GM19455 (cell line): ENCODE data around the gene NUDT14.

Experiments
- ATAC-seq: cut with Tn5 transposase; IDR thresholded peaks from one replicate; pipeline ENCODE4 v1.9.1; 2021; ENCODE audit not compliant: unreplicated experiment

NUDT14 gene

GRCh38 chr14:105199093-105199492 lies 18.0 kb upstream of the NUDT14 start:
- ATAC-seq: no peak

DNA sequence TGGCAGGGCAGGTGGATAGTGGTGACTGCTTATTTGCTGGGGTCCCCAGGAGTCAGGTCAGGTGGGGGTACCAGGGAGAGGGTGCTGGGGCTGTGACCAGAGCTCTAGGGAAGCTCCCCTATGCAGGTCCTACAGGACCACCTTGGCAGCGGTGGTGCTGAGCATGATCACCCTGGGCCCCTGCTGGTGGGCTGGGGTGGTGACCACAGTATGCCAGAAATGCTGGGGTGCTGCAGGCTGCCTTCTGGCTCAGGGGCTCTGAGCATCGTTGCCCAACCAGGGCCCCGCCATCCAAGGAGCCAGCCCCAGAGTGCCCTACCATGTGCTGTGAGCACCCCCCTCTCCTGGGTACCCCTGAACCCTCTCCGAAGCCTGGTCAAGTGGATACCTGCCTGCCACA lies 17.5 kb upstream of the NUDT14 start:
- ATAC-seq: no peak

GRCh38 chr14:105197211-105197641 lies 16.1 kb upstream of the NUDT14 start:
- no peak for ATAC-seq

DNA sequence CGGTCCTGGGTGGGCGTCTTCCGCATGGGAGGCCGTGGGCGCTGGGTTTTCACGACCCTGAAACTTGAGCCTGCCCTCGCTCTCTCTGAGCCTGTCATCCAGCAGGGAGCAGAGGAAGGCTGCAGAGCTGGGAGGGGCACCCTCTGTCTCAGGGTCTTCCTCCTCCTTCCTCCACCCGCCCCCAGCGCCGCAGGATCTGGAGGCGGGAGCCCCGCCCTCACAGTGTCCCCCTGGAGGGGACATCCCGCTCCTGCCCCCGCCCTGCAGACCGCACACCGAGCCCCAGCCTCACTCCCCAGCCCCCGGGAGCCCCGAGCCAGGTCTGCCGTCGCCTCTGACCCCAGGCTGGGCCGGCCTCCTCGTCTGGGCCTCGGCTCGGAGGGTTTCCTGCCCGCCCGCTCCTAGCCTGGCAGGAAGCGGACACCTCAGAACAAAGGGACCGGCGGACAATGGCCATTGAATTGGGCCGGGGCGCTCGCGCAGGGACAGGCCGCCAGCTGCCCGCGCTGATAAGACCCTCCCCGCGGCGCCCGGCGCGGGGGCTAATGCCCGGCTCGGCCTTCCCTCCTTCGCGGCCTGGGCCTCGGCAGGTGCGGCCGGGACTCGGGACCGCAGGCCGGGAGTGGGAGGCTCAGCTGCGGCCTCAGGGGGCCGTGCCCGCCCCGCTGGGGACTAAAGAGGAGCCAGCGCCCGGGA lies 15.3 kb upstream of the NUDT14 start:
- ATAC-seq: no peak

- no peak for ATAC-seq
Measured at GRCh38 chr14:105195522-105196264, 14.6 kb upstream of the NUDT14 start.

DNA sequence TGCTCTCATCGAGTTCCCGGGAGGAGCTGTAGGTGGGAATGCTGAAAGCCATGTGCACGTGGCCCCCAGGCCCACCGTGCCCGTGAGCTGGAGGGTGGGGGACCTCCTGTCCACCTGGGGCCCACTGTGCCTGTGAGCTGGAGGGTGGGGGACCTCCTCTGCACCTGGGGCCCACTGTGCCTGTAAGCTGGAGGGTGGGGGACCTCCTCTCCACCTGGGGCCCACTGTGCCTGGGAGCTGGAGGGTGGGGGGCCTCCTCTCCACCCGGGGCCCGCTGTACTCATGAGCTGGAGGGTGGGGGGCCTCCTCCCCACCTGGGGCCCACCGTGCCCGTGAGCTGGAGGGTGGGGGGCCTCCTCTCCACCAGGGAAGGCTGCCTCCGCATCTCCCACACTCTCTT lies 13.9 kb upstream of the NUDT14 start:
- ATAC-seq: no peak

DNA sequence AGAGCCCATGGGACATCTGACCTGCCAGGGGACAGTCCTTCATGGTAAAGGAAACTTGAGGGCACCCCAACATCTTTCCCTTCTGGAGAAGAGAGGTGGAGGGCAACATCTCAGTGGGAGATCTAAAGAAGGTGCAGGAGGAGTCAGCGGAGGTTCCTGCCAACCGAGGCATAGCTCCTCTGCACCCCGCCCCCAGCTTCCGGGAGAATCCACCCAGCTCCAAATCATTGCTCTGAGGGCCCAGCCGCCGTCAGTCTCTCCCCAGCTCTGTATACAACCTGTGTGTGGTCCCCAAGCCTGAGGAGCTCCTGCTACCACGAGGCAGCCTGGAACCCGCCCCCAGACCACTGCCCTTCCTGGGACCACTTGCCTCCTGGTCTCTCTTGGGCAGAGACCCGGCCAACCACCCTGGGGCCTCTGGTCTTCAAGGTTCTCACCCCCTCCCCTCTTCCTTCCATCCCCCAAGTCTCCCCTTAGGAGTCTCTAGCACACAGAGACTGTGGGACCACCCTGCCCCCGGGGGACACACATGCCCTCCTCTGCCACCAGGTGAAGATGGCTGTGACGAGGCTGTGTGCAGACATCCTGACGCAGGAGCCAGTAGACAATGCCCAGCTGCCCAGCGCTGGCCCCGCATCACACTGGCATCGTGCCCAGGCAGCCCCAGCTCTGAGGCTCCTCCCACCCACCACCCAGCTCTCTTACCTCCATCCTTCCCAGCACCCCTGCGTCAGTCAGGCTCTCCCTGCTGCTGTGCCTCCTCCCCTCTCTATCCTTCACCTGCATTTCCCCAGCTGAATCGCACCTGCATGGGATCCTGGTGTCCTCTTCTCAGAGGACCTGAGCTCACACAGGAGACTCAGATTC lies 13.0 kb upstream of the NUDT14 start:
- ATAC-seq: no peak

DNA sequence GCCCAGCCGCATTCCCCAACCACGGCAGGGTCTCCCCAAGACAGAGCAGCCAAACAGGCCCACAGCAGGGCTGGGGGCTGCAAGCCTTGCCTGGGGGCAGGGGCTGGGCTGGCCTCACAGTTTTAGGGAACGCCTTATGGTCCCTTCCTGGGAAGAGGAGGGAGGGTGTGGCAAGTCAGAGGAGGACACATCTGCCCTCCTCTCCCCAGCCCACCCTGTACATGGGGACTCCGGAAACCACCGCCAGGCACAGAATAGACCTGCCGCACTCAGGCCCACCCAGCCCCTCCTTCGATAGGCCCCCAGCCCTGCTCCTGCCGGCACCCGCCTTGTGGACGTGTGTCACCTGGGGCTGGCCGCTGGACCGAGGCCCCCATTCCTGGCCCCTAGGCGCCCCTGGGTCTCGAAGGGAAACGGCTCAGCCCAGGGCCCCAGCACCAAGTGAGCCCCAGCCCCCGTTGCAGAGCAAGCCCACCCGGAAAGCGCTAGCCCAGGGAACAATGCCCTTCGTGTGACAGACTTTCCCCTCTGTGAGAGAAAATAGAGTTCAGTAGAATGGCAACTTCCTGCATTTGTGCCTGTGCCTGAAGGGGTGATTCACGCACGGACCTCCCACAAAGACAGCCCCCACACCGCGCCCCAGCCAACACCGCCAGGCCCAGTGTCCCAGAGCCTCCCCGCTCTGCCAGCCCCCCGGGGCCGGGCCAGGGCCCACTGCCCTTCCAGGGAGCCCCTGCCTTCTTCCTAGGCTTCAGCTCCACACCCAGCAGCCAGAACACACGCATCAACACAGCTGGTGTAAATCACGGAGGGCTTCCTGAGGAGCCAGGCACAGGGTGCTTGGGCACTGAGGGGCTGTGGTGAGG lies 12.0 kb upstream of the NUDT14 start:
- no peak for ATAC-seq

GRCh38 chr14:105187935-105188524 lies 6.9 kb upstream of the NUDT14 start:
- ATAC-seq: no peak

DNA sequence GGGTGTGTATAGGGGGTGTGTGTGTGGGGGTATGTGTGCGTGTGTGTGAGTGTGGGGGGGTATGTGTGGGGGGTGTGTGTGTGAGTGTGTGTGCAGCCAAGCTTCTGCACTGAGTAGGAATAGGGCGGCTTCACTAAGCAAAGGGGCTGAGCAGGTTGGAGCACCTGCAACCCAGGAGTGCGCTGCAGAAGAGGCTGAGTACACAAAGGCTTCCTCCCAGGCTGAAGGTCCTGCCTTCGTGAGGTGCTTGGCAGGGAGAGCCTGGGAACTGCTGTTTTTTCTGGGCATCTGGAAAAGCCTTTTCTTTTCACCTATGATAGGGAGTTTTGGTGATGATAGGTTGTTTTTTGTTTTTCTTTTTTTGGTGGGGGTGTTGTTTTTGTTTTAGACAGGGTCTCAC lies 6.0 kb upstream of the NUDT14 start:
- ATAC-seq: no peak

GRCh38 chr14:105185973-105186372 lies 4.9 kb upstream of the NUDT14 start:
- ATAC-seq: no peak

DNA sequence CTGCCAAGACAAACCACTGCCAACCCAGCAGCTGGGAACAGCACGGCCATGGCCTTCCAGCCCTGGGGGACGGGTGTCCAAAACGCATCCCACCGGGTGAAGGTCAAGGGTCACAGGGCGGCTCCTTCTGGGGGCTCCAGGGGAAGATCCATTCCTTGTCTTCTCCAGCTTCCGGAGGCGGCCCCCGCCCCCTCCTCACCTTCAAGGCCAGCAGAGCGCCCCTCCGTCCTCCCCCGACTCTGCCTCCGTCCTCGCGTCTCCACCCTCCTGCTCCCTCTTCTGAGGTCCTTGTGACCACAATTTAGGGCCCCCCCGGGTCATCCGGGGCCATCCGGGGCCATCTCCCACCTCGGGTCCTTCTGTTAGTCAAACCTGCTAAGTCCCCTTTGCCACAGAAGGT lies 3.9 kb upstream of the NUDT14 start:
- ATAC-seq: no peak

- no peak for ATAC-seq
Measured at GRCh38 chr14:105184461-105184860, 3.3 kb upstream of the NUDT14 start.

GRCh38 chr14:105182296-105183020 lies 1.3 kb upstream of the NUDT14 start:
- no peak for ATAC-seq

DNA sequence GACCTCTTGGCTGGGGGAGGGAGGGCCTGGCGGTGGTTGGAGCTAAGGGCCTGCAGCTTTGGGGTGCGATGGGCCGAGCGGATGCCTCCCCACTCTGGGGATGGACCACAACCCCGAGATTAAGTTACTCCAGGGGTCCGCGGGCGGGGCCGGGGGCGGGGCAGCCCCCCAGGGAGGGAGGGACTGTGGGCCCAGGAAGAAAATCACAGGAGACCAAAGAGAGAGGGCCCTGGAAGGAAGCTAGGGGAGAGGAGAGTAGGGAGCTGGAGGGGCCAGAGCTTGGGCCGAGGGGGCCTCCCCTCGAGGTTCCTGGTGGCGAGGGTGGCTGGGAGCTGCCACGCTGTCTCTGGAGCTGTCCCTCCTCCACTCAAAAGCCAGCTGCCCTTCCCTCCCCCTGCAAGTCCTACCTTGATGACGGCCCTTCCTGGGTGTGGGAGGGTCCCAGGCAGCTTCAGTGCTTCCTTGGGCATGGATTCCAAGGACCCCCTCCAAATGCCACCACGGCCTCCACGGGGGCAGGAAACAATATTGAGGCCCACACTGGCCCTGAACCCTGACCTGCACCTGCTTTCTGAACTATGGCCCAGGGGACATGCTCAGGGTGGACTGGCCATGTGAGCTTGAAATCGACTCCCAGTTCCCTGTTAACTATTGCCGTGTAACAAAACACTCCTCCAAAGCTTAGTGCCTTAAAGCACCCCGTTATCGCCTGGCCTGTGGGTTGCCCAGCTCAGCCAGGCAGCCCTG lies 610 bp upstream of the NUDT14 start:
- no peak for ATAC-seq

GRCh38 chr14:105179191-105179590 lies 1.9 kb downstream of the NUDT14 start:
- no peak for ATAC-seq

- no peak for ATAC-seq
Measured at GRCh38 chr14:105178868-105179140, 2.3 kb downstream of the NUDT14 start.

DNA sequence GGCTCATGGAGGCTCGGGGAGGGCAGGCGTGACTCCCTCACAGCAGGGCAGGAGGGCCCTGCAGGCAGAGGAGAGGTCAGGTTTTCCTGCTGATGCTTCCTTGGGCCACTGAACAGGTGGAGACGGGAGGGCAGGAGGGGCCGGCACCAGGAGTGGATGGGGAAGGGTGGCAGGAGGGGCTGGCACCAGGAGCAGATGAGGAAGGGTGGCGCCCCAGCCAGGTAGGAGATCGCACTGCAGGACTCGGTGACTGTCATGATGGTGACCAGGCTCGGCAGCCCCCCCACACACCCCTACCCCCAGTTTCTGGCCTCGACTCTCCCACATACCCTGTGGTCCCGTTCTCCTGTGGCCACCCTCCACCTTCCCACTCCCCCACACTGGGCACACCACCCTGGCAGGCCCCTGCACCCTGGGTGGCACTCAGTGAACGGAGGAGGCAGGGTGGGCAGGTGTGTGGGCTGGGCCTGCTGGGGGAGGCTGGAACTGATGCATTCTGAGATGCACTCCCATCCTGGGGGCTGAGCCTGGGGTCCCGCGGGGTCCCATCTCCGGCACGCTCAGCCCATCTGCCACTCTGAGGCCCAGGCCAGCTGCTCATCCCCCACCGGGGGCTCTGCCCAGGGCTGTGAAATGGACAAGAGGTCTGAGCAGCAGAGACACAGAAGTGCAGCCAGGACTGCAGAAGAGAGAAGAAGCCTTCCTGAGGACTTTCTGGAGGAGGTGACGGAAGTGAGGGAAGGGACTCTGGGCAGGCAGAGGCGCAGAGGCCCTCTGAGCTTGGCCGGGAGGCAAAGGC lies 2.8 kb downstream of the NUDT14 start:
- ATAC-seq: no peak
